NCI-H1092 treated with DMSO at 0.1 percent for 48 hours (cell line): ENCODE data around the gene TMEM31.
"Not testable (repeated sequence)": the region's sequence is repeated elsewhere in the genome, so short reads cannot be mapped to it uniquely, and the experiment has no call there.

ENCODE experiments used
- DNase-seq: peaks from one replicate; lab custom pipeline; 2025; lab: John Stamatoyannopoulos, UW

The TMEM31 gene

DNA sequence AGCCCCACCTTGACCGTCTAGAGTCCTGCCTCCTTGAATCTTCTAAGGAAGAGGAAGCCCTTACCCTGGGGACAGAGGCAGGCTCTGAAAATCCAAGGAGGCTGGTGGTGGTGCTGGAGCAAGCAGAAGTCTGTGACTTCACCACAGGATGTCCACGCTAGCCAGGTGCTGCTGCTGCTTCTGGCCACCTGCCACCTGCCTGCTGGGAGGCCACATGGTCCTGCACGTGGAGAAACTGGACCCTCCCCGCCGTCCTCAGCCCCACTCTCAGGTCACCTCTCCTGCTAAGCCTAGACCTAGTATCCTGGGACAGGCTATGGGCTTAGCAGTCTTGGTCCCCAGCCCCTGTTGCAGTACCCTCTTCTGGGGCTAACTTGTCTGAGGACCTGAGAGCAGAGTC, 15.8 kb downstream of the TMEM31 start:
- DNase-seq = no peak

DNA sequence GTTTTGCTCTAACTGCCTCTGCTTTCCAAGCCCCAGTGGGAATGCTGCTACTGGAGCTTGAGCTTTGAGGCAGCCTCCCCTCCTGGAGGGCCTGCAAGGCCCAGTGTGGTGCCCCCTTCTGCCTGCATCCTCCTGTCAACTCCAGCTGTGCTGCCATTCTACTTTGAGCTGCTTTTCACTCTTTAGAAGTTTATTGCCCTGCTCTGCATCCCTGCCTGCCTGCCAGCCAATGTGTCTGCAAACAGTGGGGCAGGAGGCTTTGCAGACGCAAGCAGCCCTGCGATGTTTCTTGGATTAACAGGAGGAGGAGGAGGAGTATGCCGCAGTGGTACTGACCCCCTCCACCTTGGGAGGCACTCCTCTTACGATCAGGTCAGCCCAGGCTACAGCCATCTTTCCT, 16.4 kb downstream of the TMEM31 start:
- no peak for DNase-seq

- DNase-seq = no peak
Measured at GRCh38 chrX:103729015-103729414, 18.3 kb downstream of the TMEM31 start.

GRCh38 chrX:103730147-103730795, 19.6 kb downstream of the TMEM31 start:
- no peak for DNase-seq

DNA sequence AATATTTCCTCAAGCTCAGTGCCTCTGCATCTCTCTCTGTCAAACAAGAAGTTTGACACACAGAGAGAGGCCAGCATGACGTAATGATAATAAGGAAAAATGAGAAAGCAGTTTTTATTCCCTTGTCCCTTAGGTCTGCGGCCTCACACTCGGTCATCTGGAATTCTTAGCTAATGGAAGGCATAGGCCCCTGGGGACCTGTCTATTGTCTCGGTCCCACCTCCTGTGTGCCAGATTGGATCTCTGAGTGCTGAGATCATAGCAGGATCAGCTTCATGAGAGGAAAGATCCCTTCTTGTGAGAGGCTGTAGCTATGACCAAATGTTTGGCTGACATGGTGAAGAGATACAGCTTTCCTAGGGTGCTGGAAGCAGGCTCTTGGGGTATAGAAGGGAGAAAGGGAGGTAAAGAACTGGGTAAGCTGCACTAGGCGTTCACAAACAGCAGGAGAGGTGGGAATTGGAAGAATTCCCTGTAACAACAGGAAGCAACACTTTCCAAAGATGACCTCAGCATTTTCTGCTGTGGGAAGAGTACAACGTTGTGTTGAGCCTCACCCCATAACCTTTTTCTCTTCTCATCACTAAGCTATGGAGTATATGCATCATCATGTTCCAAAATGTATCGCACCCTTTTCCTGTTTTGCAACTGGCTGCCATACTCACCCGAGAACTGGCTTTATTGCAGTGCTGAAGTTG, 20.2 kb downstream of the TMEM31 start:
- DNase-seq = no peak

GRCh38 chrX:103733017-103733416, 22.3 kb downstream of the TMEM31 start:
- DNase-seq = no peak

DNA sequence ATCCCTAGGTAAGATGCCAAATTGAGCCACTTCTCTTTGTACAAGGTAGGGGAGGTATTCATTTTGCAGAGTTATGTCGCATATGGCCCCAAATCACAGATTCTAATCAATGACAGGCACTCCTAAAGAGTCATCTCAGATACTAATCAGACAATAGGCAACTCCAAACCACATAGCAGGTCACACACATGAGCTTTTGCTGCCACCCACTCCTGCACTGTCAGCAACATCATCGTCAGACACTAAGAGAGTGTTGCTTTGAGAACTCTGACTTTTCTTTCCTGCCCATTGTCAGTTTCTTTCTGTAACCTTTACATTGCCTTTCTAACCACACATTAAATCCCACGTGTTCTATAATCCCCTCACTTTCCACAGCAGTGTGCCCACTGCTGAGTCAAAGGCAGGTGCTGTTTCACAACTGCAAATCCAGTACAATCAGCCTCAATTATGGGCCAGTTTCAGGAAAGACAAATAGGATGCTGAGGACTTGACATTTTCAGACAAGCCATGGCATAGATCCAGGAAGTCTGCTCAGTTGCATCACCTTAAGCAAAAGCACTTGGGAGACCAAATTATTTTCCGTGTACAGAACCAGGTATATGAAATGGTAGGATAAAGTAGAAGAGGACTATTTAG, 23.5 kb downstream of the TMEM31 start:
- no peak for DNase-seq

- DNase-seq = no peak
Measured at GRCh38 chrX:103737696-103738095, 27.0 kb downstream of the TMEM31 start.

GRCh38 chrX:103739421-103739820, 28.7 kb downstream of the TMEM31 start:
- no peak for DNase-seq

- DNase-seq = no peak
Measured at GRCh38 chrX:103741879-103742278, 31.2 kb downstream of the TMEM31 start.

DNA sequence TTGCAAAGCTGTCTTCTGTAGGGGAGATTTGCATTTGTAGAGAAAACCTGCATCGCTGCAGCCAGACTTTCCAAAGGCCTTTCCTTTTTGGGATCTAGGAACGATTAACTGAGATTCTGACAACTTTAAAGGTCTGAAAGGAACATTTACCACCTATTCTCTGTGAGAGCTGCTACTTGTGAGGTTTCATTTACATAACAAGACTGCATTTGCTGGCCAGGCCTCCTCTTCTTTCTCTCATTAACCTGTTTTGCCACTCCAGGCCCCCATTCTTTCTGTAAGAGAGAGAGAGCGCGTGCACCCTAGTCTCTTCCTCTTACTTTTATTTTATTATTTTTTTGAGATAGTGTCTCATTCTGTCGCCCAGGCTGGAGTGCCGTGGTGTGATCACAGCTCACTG, 31.6 kb downstream of the TMEM31 start:
- no peak for DNase-seq

DNA sequence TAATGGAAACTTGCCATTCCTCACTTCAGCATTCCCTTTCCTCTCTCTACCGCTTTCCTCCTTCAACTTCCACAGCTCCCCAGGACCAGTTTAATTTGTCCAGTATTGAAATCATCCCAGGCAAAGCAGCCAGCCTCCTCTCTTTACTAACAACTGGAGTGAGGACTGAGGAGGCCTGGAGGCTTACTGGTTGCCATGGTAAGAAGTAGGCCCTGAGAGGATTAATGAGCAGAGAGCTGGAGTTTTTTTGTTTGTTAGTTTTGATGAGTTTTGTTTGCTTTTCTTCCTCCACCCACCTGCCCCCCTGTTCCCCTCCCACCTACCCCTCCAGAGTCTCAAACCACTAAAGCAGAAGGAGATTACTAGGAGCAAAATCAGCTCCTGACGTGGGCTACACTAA, 36.5 kb downstream of the TMEM31 start:
- DNase-seq = no peak

DNA sequence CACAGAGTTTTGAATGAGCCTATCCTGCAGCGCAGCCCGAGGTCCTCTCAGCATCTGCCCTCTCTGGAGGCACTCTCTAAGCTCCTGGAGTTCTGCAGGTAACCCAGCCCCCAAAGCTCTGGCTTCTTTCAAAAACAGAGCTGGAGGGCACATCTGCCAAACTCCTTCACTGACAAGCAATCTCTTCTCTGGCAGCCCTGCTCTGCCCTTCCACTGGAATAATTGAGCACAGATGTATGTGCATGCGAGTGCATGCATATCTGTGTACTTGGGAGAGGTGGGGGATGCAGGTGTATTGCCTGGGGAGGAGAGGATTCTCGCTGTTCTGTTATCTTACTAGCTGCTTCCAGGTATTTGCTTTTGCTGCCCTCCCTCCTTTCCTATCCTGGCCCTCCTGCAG, 43.7 kb downstream of the TMEM31 start:
- no peak for DNase-seq

GRCh38 chrX:103756736-103757135, 46.0 kb downstream of the TMEM31 start:
- no peak for DNase-seq

GRCh38 chrX:103758555-103758954, 47.8 kb downstream of the TMEM31 start:
- no peak for DNase-seq

DNA sequence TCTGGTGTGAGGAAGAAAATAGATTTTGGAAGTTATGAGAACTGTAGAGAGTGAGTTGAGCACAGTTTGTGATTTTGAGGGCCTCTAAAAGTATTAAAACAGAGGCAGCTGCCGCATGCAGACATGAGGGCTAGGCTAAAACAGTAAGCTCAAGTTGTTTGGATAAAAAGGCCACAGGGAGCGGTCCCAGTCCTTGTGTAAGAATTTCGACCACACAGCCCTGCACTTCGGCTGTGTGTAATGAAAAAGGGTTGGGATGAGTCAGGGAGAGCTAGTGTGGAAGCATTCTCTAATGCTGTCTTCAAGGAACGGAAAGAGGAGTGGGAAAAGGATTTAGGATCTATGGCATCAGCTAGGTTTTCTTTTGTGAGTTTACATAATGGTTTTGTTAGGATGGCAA, 52.8 kb downstream of the TMEM31 start:
- DNase-seq = not testable (repeated sequence)
